Suprapubic skin (tissue), 3 donors: ENCODE data around the gene TMEM138.

ENCODE experiments used
- POLR2AphosphoS5 ChIP-seq, 3 donors: sonication (generic); formaldehyde crosslinking; IDR thresholded peaks; one replicate each; pipeline ENCODE4 v1.6.1; 2017; ENCODE audit warnings: antibody characterized with exemption in 3 of 3
- TF ChIP-seq, protein P1 (sequence below), 2 donors: fragments of 200-600 bp in 1 of 2; fragments of 450-650 bp in 1 of 2; sonication (generic) in 1 of 2; IDR thresholded peaks; one replicate each; pipeline ENCODE4 v1.5.1; 2016 to 2019; ENCODE audit warnings: antibody characterized with exemption in 2 of 2, mild to moderate bottlenecking in 1 of 2, moderate library complexity in 1 of 2

DNA sequence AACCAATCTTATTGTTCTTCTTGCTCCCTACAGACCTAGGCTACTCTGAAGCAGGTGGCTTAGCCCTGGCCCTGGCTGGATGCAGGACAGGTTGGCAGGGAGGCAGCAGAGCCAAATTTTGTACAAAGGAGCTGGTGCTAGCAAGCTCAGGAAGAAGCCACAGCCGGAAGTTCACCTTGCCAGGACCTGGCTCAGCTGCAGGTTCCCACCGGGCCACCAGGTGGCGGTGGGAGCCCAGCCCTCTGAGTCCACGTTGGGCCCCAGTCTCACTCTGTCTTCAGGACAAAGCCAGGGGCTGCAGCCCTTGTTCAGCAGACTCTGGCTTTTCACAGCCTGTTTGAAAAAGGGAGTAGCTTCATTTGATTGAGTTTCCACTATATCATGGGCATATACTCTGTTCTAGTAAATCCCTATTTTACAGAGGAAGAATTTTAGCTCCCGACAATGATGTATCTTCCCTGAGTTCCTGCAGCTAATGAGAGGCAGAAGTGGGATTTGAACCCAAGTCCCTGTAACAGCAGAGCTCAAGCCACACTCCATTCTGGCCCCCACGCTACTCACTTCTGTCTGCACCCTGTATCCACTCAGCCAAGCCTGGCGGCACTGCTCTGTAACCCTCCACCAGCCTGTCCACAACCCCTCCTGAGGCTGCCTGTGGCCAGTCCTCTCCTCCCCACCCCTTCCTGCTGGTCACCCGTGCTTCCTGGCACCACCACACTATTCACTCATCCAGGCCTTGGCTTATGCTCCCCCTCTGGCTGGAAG, 25.8 kb upstream of the TMEM138 start:
- peak in 1 of 3 donors; percentile 32 for TF ChIP-seq POLR2AphosphoS5 (IDR thresholded peaks at IDR 0.05)
- TF ChIP-seq, protein P1, sequence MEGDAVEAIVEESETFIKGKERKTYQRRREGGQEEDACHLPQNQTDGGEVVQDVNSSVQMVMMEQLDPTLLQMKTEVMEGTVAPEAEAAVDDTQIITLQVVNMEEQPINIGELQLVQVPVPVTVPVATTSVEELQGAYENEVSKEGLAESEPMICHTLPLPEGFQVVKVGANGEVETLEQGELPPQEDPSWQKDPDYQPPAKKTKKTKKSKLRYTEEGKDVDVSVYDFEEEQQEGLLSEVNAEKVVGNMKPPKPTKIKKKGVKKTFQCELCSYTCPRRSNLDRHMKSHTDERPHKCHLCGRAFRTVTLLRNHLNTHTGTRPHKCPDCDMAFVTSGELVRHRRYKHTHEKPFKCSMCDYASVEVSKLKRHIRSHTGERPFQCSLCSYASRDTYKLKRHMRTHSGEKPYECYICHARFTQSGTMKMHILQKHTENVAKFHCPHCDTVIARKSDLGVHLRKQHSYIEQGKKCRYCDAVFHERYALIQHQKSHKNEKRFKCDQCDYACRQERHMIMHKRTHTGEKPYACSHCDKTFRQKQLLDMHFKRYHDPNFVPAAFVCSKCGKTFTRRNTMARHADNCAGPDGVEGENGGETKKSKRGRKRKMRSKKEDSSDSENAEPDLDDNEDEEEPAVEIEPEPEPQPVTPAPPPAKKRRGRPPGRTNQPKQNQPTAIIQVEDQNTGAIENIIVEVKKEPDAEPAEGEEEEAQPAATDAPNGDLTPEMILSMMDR (IDR thresholded peaks at IDR 0.05): peak; percentile 95 to 96
